GM23338 (cell line): ENCODE measurements around the gene PTPRS. TPM values are rescaled to one million over a fixed set of nuclear protein-coding genes. Genes with fewer than 3 reads are reported as not detected.

ENCODE experiments used
- ATAC-seq: fragments of 200-7000 bp; cut with Tn5 transposase; 3 replicates; pipeline ENCODE4 v1.9.1; 2020
- DNase-seq: peaks from one replicate; pipeline ENCODE4 v3.0.0-alpha.2; 2015; ENCODE audit warnings: low spot score
- H2AFZ ChIP-seq: fragments of 200-600 bp; sonication (generic); 2 replicates; pipeline ENCODE4 v1.8.0; 2016; ENCODE audit warnings: antibody characterized with exemption, mild to moderate bottlenecking, moderate library complexity
- H3F3A ChIP-seq: fragments of 200-600 bp; sonication (generic); replicated peaks from 2 replicates; pipeline ENCODE4 v1.8.0; 2017; ENCODE audit warnings: antibody characterized with exemption, mixed run types, low read depth
- H3K27ac ChIP-seq: fragments of 200-600 bp; sonication (generic); 2 replicates; pipeline ENCODE4 v1.6.1; 2016; ENCODE audit warnings: low read depth
- H3K27me3 ChIP-seq: fragments of 200-600 bp; sonication (generic); 2 replicates; pipeline ENCODE4 v1.8.0; 2016; ENCODE audit warnings: mild to moderate bottlenecking, mixed run types, moderate library complexity; ENCODE audit not compliant: insufficient read depth
- H3K36me3 ChIP-seq: fragments of 200-600 bp; sonication (generic); 2 replicates; pipeline ENCODE4 v1.8.0; 2016; ENCODE audit warnings: mild to moderate bottlenecking; ENCODE audit not compliant: insufficient read depth
- H3K4me1 ChIP-seq: fragments of 200-600 bp; sonication (generic); 2 replicates; pipeline ENCODE4 v1.8.0; 2016; ENCODE audit warnings: mild to moderate bottlenecking, moderate library complexity; ENCODE audit not compliant: insufficient read depth
- H3K4me2 ChIP-seq: fragments of 200-600 bp; sonication (generic); 2 replicates; pipeline ENCODE4 v1.7.1; 2017; ENCODE audit warnings: mixed run types
- H3K4me3 ChIP-seq: fragments of 200-600 bp; sonication (generic); 2 replicates; pipeline ENCODE4 v1.6.1; 2016; ENCODE audit warnings: mixed run types
- H3K79me2 ChIP-seq: fragments of 200-600 bp; sonication (generic); replicated peaks from 2 replicates; pipeline ENCODE4 v1.8.0; 2017; ENCODE audit warnings: mild to moderate bottlenecking; ENCODE audit not compliant: insufficient read depth
- H3K9me2 ChIP-seq: fragments of 200-600 bp; sonication (generic); 2 replicates; pipeline ENCODE4 v1.8.0; 2017; ENCODE audit not compliant: insufficient read depth
- H4K20me1 ChIP-seq: fragments of 200-600 bp; sonication (generic); replicated peaks from 2 replicates; pipeline ENCODE4 v1.8.0; 2017; ENCODE audit warnings: mild to moderate bottlenecking; ENCODE audit not compliant: insufficient read depth
- H3K27ac Mint-ChIP-seq: 2 replicates; pipeline ENCODE4 v1.8.0; 2020; ENCODE audit warnings: inconsistent platforms, mild to moderate bottlenecking, moderate library complexity, mixed read lengths
- H3K27me3 Mint-ChIP-seq: 3 replicates; pipeline ENCODE4 v1.8.0; 2022; ENCODE audit warnings: low read depth, mild to moderate bottlenecking, moderate library complexity, mixed read lengths, inconsistent platforms; ENCODE audit not compliant: insufficient read depth, poor library complexity
- H3K36me3 Mint-ChIP-seq: 3 replicates; pipeline ENCODE4 v1.8.0; 2021; ENCODE audit warnings: low read depth, mild to moderate bottlenecking, inconsistent platforms, moderate library complexity, mixed read lengths
- H3K4me1 Mint-ChIP-seq: 3 replicates; pipeline ENCODE4 v1.8.0; 2020; ENCODE audit warnings: mild to moderate bottlenecking, inconsistent platforms, mixed read lengths
- H3K4me3 Mint-ChIP-seq: 3 replicates; pipeline ENCODE4 v1.8.0; 2021; ENCODE audit warnings: moderate library complexity, mild to moderate bottlenecking, inconsistent platforms, mixed read lengths
- H3K9me3 Mint-ChIP-seq: 3 replicates; pipeline ENCODE4 v1.8.0; 2020; ENCODE audit warnings: moderate library complexity, mild to moderate bottlenecking, inconsistent platforms, mixed read lengths
- CREB1 ChIP-seq: fragments of 250-450 bp; sonication (Bioruptor Pico); IDR thresholded peaks from 2 replicates; pipeline ENCODE4 v1.5.0; 2020; ENCODE audit warnings: low read depth, mild to moderate bottlenecking, moderate library complexity
- CTCF ChIP-seq, 2 experiments: fragments of 200-600 bp in 1 of 2; sonication (generic) in 1 of 2; conservative IDR thresholded peaks; 2 replicates each; pipeline versions ENCODE4 v1.5.1 to v1.6.1; 2016 to 2017; ENCODE audit warnings: antibody characterized with exemption in 2 of 2, low read depth in 2 of 2, mild to moderate bottlenecking in 2 of 2, moderate library complexity in 1 of 2
- EZH2 ChIP-seq: fragments of 200-600 bp; sonication (generic); IDR thresholded peaks from one replicate; pipeline ENCODE4 v1.8.0; 2017; ENCODE audit warnings: antibody characterized with exemption, mild to moderate bottlenecking, low read depth; ENCODE audit not compliant: unreplicated experiment
- JUNB ChIP-seq: IDR thresholded peaks from one replicate; pipeline ENCODE4 v1.6.1; 2016; ENCODE audit warnings: antibody characterized with exemption; ENCODE audit not compliant: unreplicated experiment
- NANOG ChIP-seq: IDR thresholded peaks from 2 replicates; pipeline ENCODE4 v1.6.1; 2016; ENCODE audit warnings: antibody characterized with exemption, borderline replicate concordance
- POLR2AphosphoS5 ChIP-seq: IDR thresholded peaks from 2 replicates; pipeline ENCODE4 v1.6.1; 2016; ENCODE audit warnings: antibody characterized with exemption, low read depth
- ZNF331 ChIP-seq: fragments of 250-450 bp; sonication (Bioruptor Pico); IDR thresholded peaks from 2 replicates; pipeline ENCODE4 v1.5.0; 2020; ENCODE audit warnings: low read depth, mild to moderate bottlenecking, moderate library complexity
- ZNF462 ChIP-seq: fragments of 250-450 bp; sonication (Bioruptor Pico); IDR thresholded peaks from 2 replicates; pipeline ENCODE4 v1.5.0; 2020; ENCODE audit warnings: mild to moderate bottlenecking, moderate library complexity
- polyA plus RNA-seq: library from polyadenylated mRNA; unstranded; fragments of >200 nt; fragmentation: Nextera tagmentation; extraction: Ambion mirVana; gene quantifications from 2 replicates; pipeline ENCODE4 v1.2.1, GENCODE V29; 2016
- total RNA-seq: library from RNA; depleted of rRNA; stranded (reverse); fragments of >200 nt; shearing (Covaris generic); gene quantifications from 2 replicates; pipeline ENCODE4 v1.2.3, GENCODE V29; 2014

PTPRS gene
- total and polyA plus RNA-seq, 2 experiments from 2014 or later, result 20.7 to 290 TPM

DNA sequence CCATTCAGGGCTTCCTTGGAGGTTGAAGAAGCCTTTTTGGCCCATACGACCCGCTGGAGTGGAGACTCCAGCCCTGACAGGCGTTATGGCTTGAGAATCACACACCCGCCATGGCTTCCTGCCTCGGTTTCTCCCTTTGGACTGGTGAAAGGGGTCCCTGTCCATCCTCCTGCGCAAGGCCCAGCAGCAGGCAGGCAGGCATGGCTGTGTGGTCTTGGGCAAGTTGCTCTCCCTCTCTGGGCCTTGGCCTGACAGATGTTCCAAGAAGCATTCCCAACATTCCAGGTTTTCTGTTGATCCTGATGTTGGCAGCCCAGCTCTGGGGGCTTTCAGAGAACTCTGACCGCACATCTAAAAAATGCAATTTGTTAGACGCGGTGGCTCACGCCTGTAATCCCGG, 8.1 kb downstream of the PTPRS start (continued):
- TF ChIP-seq ZNF462 (CRISPR knock-in tag), result no peak
- no peak for TF ChIP-seq NANOG

DNA sequence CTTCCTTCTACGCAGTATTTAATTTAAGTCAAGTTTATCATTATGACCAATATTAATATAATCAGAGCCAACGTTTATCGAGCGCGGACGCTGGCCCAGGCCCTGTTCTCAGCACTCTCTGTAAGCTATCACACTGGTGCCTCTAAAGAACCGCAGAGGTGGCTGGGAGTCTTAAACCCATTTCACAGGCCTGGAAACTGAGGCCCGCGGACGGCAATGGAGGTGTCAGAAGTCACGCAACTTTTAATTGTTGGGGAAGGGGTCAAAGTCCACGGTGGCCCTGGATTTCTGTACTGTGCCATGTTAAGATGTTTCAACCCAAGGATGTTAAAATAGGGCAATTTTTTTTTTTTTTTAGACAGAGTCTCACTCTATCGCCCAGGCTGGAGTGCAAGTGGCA, 8.8 kb downstream of the PTPRS start:
- Histone ChIP-seq H3K27ac (no peak overlapping the region), H3K4me1 (peaks cover 16% of the 10 kb centered on the region), H3F3A (0 out of 2 replicates have a peak, but pooled peaks cover 2% of the 10 kb centered on the region), H3K4me3 (no peak overlapping the region), H3K9me2 (no peaks in the 10 kb centered on the region), H3K27me3 (no peaks in the 10 kb centered on the region), H3K4me2 (no peak overlapping the region), H2AFZ (no peak overlapping the region), H3K79me2 (peaks cover 98% of the 10 kb centered on the region), H4K20me1 (peaks cover 64% of the 10 kb centered on the region), H3K36me3 (no peaks in the 10 kb centered on the region)
- Mint-ChIP-seq H3K27ac (no peak overlapping the region), H3K36me3 (peaks cover 19% of the 10 kb centered on the region), H3K27me3 (peaks cover 4% of the 10 kb centered on the region), H3K9me3 (no peaks in the 10 kb centered on the region), H3K4me3 (no peak overlapping the region), H3K4me1 (peaks cover 25% of the 10 kb centered on the region)
- no peak for TF ChIP-seq JUNB
- TF ChIP-seq ZNF331 (CRISPR knock-in tag), result no peak
- TF ChIP-seq EZH2, result no peak
- no peak for TF ChIP-seq CTCF (conservative IDR thresholded peaks at IDR 0.05; ENCODE audit: low read depth in 2 of 2)
- no peak for TF ChIP-seq NANOG
- TF ChIP-seq CREB1 (CRISPR knock-in tag), result no peak
- no peak for TF ChIP-seq POLR2AphosphoS5
- no peak for ATAC-seq
- no peak for DNase-seq
